Stomach (tissue), 9 donors: ENCODE data around the gene TUSC2. TPM values are rescaled to one million over a fixed set of nuclear protein-coding genes. Genes with fewer than 3 reads are reported as not detected.

Experiments used
- DNase-seq, 2 donors: peaks; one replicate each; pipeline versions ENCODE4 v3.0.0 to v3.0.0-alpha.2; 2013 to 2019
- H3K27ac ChIP-seq, 5 donors: fragments of 200-600 bp in 4 of 5; sonication (generic) in 4 of 5; one replicate each; pipeline ENCODE4 v1.5.1; 2013 to 2019; ENCODE audit warnings: mild to moderate bottlenecking in 1 of 5, moderate library complexity in 1 of 5
- H3K27me3 ChIP-seq, 3 donors: fragments of 200-600 bp; sonication (generic); one replicate each; pipeline ENCODE4 v1.5.1; 2017 to 2019; ENCODE audit warnings: mixed run types in 1 of 3
- H3K36me3 ChIP-seq, 4 donors: fragments of 200-600 bp; sonication (generic); 1 replicate in 3 of 4; 2 replicates in 1 of 4; pipeline ENCODE4 v1.5.1; 2016 to 2019
- H3K4me1 ChIP-seq, 4 donors: fragments of 200-600 bp; sonication (generic); one replicate each; pipeline ENCODE4 v1.5.1; 2016 to 2019
- H3K4me3 ChIP-seq, 4 donors: fragments of 200-600 bp; sonication (generic) in 3 of 4; one replicate each; pipeline ENCODE4 v1.5.1; 2016 to 2019; ENCODE audit warnings: mild to moderate bottlenecking in 1 of 4
- H3K9me3 ChIP-seq, 4 donors: fragments of 200-600 bp; sonication (generic); one replicate each; pipeline ENCODE4 v1.5.1; 2016 to 2019
- CTCF ChIP-seq, 7 experiments: fragments of 450-650 bp in 4 of 7; fragments of 200-600 bp in 3 of 7; sonication (generic) in 3 of 7; IDR thresholded peaks; one replicate each; pipeline ENCODE4 v1.5.1; 2016 to 2019; ENCODE audit warnings: antibody characterized with exemption in 7 of 7, control low read depth in 2 of 7, mild to moderate bottlenecking in 1 of 7
- EP300 ChIP-seq: sonication (generic); formaldehyde crosslinking; IDR thresholded peaks from one replicate; pipeline ENCODE4 v1.6.1; 2017; ENCODE audit warnings: antibody characterized with exemption
- POLR2A ChIP-seq, 4 donors: fragments of 450-650 bp; IDR thresholded peaks; one replicate each; pipeline ENCODE4 v1.6.1; 2016; ENCODE audit warnings: antibody characterized with exemption in 4 of 4, control low read depth in 2 of 4, mild to moderate bottlenecking in 1 of 4, moderate library complexity in 1 of 4
- POLR2AphosphoS5 ChIP-seq, 3 donors: sonication (generic); formaldehyde crosslinking; IDR thresholded peaks; one replicate each; pipeline ENCODE4 v1.6.1; 2016; ENCODE audit warnings: antibody characterized with exemption in 3 of 3
- WGBS, 5 donors: extraction: QIAGEN DNeasy Blood & Tissue Kit in 3 of 5; methylation state at CpG; one replicate each; pipeline versions ENCODE4 v1.1.5 to v1.1.7; 2013 to 2018; 5-methylcytosine and 5-hydroxymethylcytosine counted together
- intact Hi-C: fragments of 100-400 bp; cut with DNase I; formaldehyde crosslinking; loops from one replicate; pipeline ENCODE4 v1.15.1; 2023; ENCODE audit warnings: low total_unique reads
- polyA plus RNA-seq, 3 donors: library from polyadenylated mRNA; stranded (reverse); fragments of 200-250 nt; gene quantifications; one replicate each; pipeline ENCODE4 v1.2.3, GENCODE V29; 2013
- total RNA-seq, 5 donors: library from RNA; depleted of rRNA; stranded (reverse); fragments of >200 nt; gene quantifications; one replicate each; pipeline versions ENCODE4 v1.1.0 to v1.2.3, GENCODE V29; 2014 to 2016
- donor health status: healthy with polysubstance abuse.
- donor health status: Bipolar disorder and iron deficiency.
- donor health status: healthy.

TUSC2 gene
- total and polyA plus RNA-seq, 8 donors, result 2.3 to 63.4 (median 40.3) TPM; not detected in 1

DNA sequence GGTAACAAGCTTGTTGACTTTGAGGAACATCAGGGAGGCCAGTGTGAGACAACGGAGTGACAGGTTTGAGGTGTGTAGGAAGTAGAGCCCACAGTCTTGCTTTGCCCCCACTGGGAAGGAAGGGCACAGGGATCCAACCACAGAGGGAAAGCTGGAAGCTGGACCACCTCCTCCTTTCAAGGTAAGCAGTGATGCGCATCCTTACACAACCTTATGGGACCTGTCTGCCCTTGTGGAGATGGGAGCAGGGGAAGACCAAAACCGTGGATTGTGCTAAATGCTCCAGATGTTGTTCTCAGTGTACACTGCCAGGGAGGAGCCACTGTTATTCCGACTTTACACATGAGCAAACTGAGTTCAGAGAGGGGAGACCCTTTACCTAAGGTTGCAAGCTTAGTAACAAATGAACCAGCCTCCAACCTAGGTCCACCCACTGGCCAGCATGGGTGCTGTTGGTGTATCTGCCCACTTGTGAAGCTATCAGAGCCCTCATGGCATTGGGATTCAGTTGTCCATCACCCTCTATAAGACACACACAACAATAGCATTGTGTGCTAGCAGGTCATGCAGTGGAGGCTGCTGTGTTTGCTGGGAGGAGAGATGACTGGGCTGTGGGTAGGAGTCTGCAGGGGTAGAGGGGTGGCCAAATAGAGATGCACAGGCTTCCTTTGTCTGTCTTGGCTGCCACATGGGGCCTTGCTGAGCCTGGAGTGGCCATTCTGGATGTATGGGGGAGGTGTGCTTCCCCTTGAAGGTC is 49.7 kb downstream of the TUSC2 start:
- no peak for DNase-seq
- Histone ChIP-seq H3K9me3 (no peaks in the 10 kb centered on the region), H3K36me3 (peaks cover 8 to 51% (median 19%) of the 10 kb centered on the region in 4 donors), H3K4me3 (no peak overlapping the region), H3K27me3 (peaks cover 0 to 38% (median 26%) of the 10 kb centered on the region in 3 donors), H3K27ac (peak overlapping the region in 2 of 5 donors; percentile 22 to 27), H3K4me1 (peaks cover 18 to 39% (median 29%) of the 10 kb centered on the region in 4 donors)
- intact Hi-C loops, result loop anchor here (10.0 kb wide), 1 partner anchor 54 kb away; no protein-coding TSS in a partner anchor
- TF ChIP-seq EP300, result no peak
- no peak for TF ChIP-seq CTCF (IDR thresholded peaks at IDR 0.05)
- no peak for TF ChIP-seq POLR2AphosphoS5 (IDR thresholded peaks at IDR 0.05)
- no peak for TF ChIP-seq POLR2A (IDR thresholded peaks at IDR 0.05)
- WGBS, 5 donors, result 72 to 77% (median 74%) methylated on average over 4 of the region's 4 CpGs

DNA sequence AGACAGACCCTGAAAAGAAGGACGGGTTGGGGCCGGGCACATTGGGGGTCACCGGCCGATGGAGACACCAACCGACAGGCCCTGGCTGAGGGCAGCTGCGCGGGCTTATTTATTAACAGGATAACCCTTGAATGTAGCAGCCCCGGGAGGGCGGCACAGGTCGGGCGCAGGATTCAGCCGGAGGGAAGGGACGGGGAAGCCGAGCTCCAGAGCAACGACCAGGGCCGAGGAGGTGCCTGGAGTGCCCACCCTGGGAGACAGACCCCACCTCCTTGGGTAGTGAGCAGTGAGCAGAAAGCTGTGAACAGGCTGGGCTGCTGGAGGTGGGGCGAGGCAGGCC is 51.3 kb downstream of the TUSC2 start:
- DNase-seq, result no peak
- Histone ChIP-seq H3K4me1 (peaks cover 25 to 52% (median 39%) of the 10 kb centered on the region in 4 donors), H3K36me3 (peaks cover 8 to 51% (median 19%) of the 10 kb centered on the region in 4 donors), H3K27ac (no peak overlapping the region), H3K27me3 (peaks cover 0 to 40% (median 26%) of the 10 kb centered on the region in 3 donors), H3K4me3 (no peak overlapping the region), H3K9me3 (no peaks in the 10 kb centered on the region)
- no peak for TF ChIP-seq EP300
- TF ChIP-seq POLR2AphosphoS5 (IDR thresholded peaks at IDR 0.05), result no peak
- no peak for TF ChIP-seq CTCF (IDR thresholded peaks at IDR 0.05)
- no peak for TF ChIP-seq POLR2A (IDR thresholded peaks at IDR 0.05)
- WGBS, 5 donors, result 81 to 90% (median 88%) methylated on average over 17 of the region's 17 CpGs
- intact Hi-C loops, result loop anchor here (10.0 kb wide), 1 partner anchor 52 kb away; no protein-coding TSS in a partner anchor

GRCh38 chr3:50275996-50276761 is 51.8 kb downstream of the TUSC2 start:
- 50 to 70% (median 69%) methylated on average over 49 to 79 of the region's 79 CpGs for WGBS, 5 donors

More at GRCh38 chr3:50275996-50276761, 51.8 kb downstream of the TUSC2 start:
- no peak for TF ChIP-seq POLR2A (IDR thresholded peaks at IDR 0.05)
- no peak for TF ChIP-seq CTCF (IDR thresholded peaks at IDR 0.05)
- TF ChIP-seq POLR2AphosphoS5 (IDR thresholded peaks at IDR 0.05), result no peak
- H3K36me3 ChIP-seq, result peaks cover 8 to 52% (median 19%) of the 10 kb centered on the region in 4 donors
- H3K27me3 ChIP-seq, result peaks cover 0 to 40% (median 26%) of the 10 kb centered on the region in 3 donors
- intact Hi-C loops, result loop anchor here (10.0 kb wide), 1 partner anchor 51 kb away; no protein-coding TSS in a partner anchor
- H3K9me3 ChIP-seq, result no peaks in the 10 kb centered on the region
- H3K27ac ChIP-seq, result no peak overlapping the region
- no peak for DNase-seq
- H3K4me3 ChIP-seq, result no peak overlapping the region
- peaks cover 27 to 53% (median 44%) of the 10 kb centered on the region in 4 donors for H3K4me1 ChIP-seq
